IMR-90 (cell line): ENCODE data around the gene ZNF570. TPM values are rescaled to one million over a fixed set of nuclear protein-coding genes. Genes with fewer than 3 reads are reported as not detected.

Experiments used
- ATAC-seq: fragments of 200-7000 bp; cut with Tn5 transposase; 2 replicates; pipeline ENCODE4 v1.9.1; 2020; ENCODE audit warnings: low read depth, mild to moderate bottlenecking, moderate library complexity
- BruUV-seq: library from RNA; stranded (reverse); fragments of 400-500 nt; replicated peaks from 2 replicates; lab custom pipeline; 2021; lab: Mats Ljungman, UMichigan
- CTCF ChIA-PET: fragments of 300-600 bp; formaldehyde crosslinking; extraction: SDS; loops from one replicate; lab custom pipeline; 2021; ENCODE audit warnings: antibody characterized with exemption; lab: Yijun Ruan, JAX
- POLR2A ChIA-PET: fragments of 300-600 bp; sonication (Branson Sonifier 250); formaldehyde crosslinking; loops from one replicate; lab custom pipeline; 2022; ENCODE audit warnings: antibody characterized with exemption; ENCODE audit not compliant: unreplicated experiment; lab: Charles Lee
- DNase-seq: peaks from one replicate; pipeline ENCODE4 v3.0.0; 2013
- H2AFZ ChIP-seq: replicated peaks from 2 replicates; pipeline ENCODE3; 2013; ENCODE audit warnings: low read length, mild to moderate bottlenecking; ENCODE audit not compliant: poor library complexity
- H2AK5ac ChIP-seq: 2 replicates; pipeline ENCODE4 v1.6.1; 2013; ENCODE audit warnings: low read depth, low read length, inconsistent platforms
- H2AK9ac ChIP-seq: replicated peaks from 2 replicates; pipeline ENCODE3; 2013; ENCODE audit warnings: mild to moderate bottlenecking, low read depth, low read length, moderate library complexity; ENCODE audit not compliant: poor library complexity
- H2BK120ac ChIP-seq: 2 replicates; pipeline ENCODE4 v1.6.1; 2013; ENCODE audit warnings: low read depth, low read length, inconsistent platforms
- H2BK15ac ChIP-seq: 3 replicates; pipeline ENCODE4 v1.6.1; 2013; ENCODE audit warnings: low read depth, low read length, inconsistent platforms
- H2BK20ac ChIP-seq: 2 replicates; pipeline ENCODE4 v1.6.1; 2013; ENCODE audit warnings: low read depth, mild to moderate bottlenecking, inconsistent platforms, low read length, moderate library complexity
- H2BK5ac ChIP-seq: 2 replicates; pipeline ENCODE4 v1.6.1; 2013; ENCODE audit warnings: mild to moderate bottlenecking, low read depth, low read length, inconsistent platforms; ENCODE audit not compliant: poor library complexity, severe bottlenecking
- H3K14ac ChIP-seq: replicated peaks from 2 replicates; pipeline ENCODE4 v1.6.1; 2013; ENCODE audit warnings: low read depth, low read length, inconsistent platforms
- H3K18ac ChIP-seq: 2 replicates; pipeline ENCODE4 v1.6.1; 2013; ENCODE audit warnings: low read depth, low read length, control low read depth
- H3K23ac ChIP-seq: 2 replicates; pipeline ENCODE4 v1.6.1; 2013; ENCODE audit warnings: low read depth, low read length, inconsistent platforms
- H3K27ac ChIP-seq: 2 replicates; pipeline ENCODE4 v1.5.1; 2013; ENCODE audit warnings: mild to moderate bottlenecking, control low read depth, low read length; ENCODE audit not compliant: insufficient read depth
- H3K27me3 ChIP-seq: 2 replicates; pipeline ENCODE4 v1.6.1; 2013; ENCODE audit warnings: low read length; ENCODE audit not compliant: control insufficient read depth, insufficient read depth
- H3K36me3 ChIP-seq: 2 replicates; pipeline ENCODE4 v1.6.1; 2013; ENCODE audit warnings: low read length, mixed read lengths; ENCODE audit not compliant: control insufficient read depth, insufficient read depth
- H3K4ac ChIP-seq: 2 replicates; pipeline ENCODE4 v1.6.1; 2013; ENCODE audit warnings: low read depth, low read length, inconsistent platforms
- H3K4me1 ChIP-seq: 2 replicates; pipeline ENCODE4 v1.6.1; 2013; ENCODE audit warnings: low read length, mixed read lengths; ENCODE audit not compliant: control insufficient read depth, insufficient read depth
- H3K4me2 ChIP-seq: 2 replicates; pipeline ENCODE4 v1.6.1; 2013; ENCODE audit warnings: low read depth, mild to moderate bottlenecking, control low read depth, low read length, moderate library complexity
- H3K4me3 ChIP-seq: 2 replicates; pipeline ENCODE4 v1.5.1; 2013; ENCODE audit warnings: low read depth, mild to moderate bottlenecking, control low read depth, low read length, moderate library complexity; ENCODE audit not compliant: insufficient read depth
- H3K56ac ChIP-seq: 2 replicates; pipeline ENCODE4 v1.6.1; 2013; ENCODE audit warnings: low read length, inconsistent platforms; ENCODE audit not compliant: insufficient read depth; ENCODE audit errors: extremely low read depth
- H3K79me1 ChIP-seq, 2 experiments: 2 replicates each; pipeline ENCODE4 v1.6.1; 2013; ENCODE audit warnings: low read length in 2 of 2, inconsistent platforms in 1 of 2, low read depth in 1 of 2
- H3K9ac ChIP-seq: 2 replicates; pipeline ENCODE4 v1.6.1; 2013; ENCODE audit warnings: low read depth, low read length, control low read depth
- H3K9me1 ChIP-seq: 2 replicates; pipeline ENCODE4 v1.6.1; 2013; ENCODE audit warnings: low read length, inconsistent platforms; ENCODE audit not compliant: insufficient read depth
- H3K9me3 ChIP-seq: 2 replicates; pipeline ENCODE4 v1.6.1; 2013; ENCODE audit warnings: low read length; ENCODE audit not compliant: control insufficient read depth, insufficient read depth
- H4K20me1 ChIP-seq: 2 replicates; pipeline ENCODE4 v1.6.1; 2013; ENCODE audit warnings: low read length, inconsistent platforms; ENCODE audit not compliant: insufficient read depth
- H4K5ac ChIP-seq: 2 replicates; pipeline ENCODE4 v1.6.1; 2013; ENCODE audit warnings: mild to moderate bottlenecking, low read depth, low read length, control low read depth
- H4K8ac ChIP-seq, 2 experiments: 2 replicates each; pipeline ENCODE4 v1.6.1; 2013; ENCODE audit warnings: low read depth in 2 of 2, low read length in 2 of 2, control low read depth in 1 of 2, inconsistent platforms in 1 of 2
- H4K91ac ChIP-seq: 2 replicates; pipeline ENCODE4 v1.6.1; 2013; ENCODE audit warnings: low read depth, low read length, inconsistent platforms; ENCODE audit not compliant: insufficient read depth
- CEBPB ChIP-seq: IDR thresholded peaks from 2 replicates; pipeline ENCODE4 v1.6.1; 2012; ENCODE audit warnings: low read depth, low read length, improper control_type of control experiment
- MAZ ChIP-seq: IDR thresholded peaks from 2 replicates; pipeline ENCODE4 v1.6.1; 2012; ENCODE audit warnings: low read depth, mild to moderate bottlenecking, low read length, improper control_type of control experiment, moderate library complexity, borderline replicate concordance
- MXI1 ChIP-seq: IDR thresholded peaks from 2 replicates; pipeline ENCODE4 v1.6.1; 2012; ENCODE audit warnings: low read depth, mild to moderate bottlenecking, low read length, moderate library complexity, borderline replicate concordance
- NFE2L2 ChIP-seq: fragments of 150-350 bp; IDR thresholded peaks from 2 replicates; pipeline ENCODE4 v1.6.1; 2016; ENCODE audit warnings: low read depth, mild to moderate bottlenecking, low read length
- POLR2A ChIP-seq: IDR thresholded peaks from 2 replicates; pipeline ENCODE4 v1.6.1; 2012; ENCODE audit warnings: mild to moderate bottlenecking, low read depth, low read length
- WGBS, 2 experiments: methylation state at CpG; one replicate each; pipeline versions ENCODE4 v1.1.5 to v1.1.7; 2013; ENCODE audit warnings: missing lambda C conversion rate in 2 of 2; ENCODE audit not compliant: insufficient read length in 1 of 2; ENCODE audit errors: extremely low coverage in 2 of 2; 5-methylcytosine and 5-hydroxymethylcytosine counted together
- dilution Hi-C: fragments of 300-500 bp; cut with HindIII; formaldehyde crosslinking; loops from one replicate; pipeline ENCODE4 v1.14.3; 2018; ENCODE audit warnings: low sequenced_read_pairs; ENCODE audit not compliant: unreplicated experiment
- in situ Hi-C: fragments of 300-500 bp; cut with MboI; formaldehyde crosslinking; loops from 3 replicates; pipeline ENCODE4 v1.14.3; 2019; ENCODE audit warnings: low sequenced_read_pairs, inconsistent platforms, mixed read lengths
- intact Hi-C: fragments of 100-400 bp; cut with micrococcal nuclease; formaldehyde crosslinking; loops from 2 replicates; pipeline ENCODE4 v1.10.0; 2022
- polyA plus RNA-seq, 3 experiments: library from polyadenylated mRNA; depleted of rRNA; stranded (reverse); fragments of >200 nt; gene quantifications; 2 replicates each; pipeline ENCODE4 v1.2.3, GENCODE V29; 2012; ENCODE audit warnings: low replicate concordance in 1 of 3
- total RNA-seq: library from RNA; depleted of rRNA; stranded (reverse); fragments of >200 nt; gene quantifications from 2 replicates; pipeline ENCODE4 v1.2.3, GENCODE V29; 2012

Gene ZNF570
- total and polyA plus RNA-seq, 2 of the 4 experiments (the other 2 are of a cell fraction), result 1.5 to 9.3 TPM

GRCh38 chr19:37466798-37467607, 2.2 kb upstream of the ZNF570 start, which contains the start of gene ZNF569:
TSS of gene ZNF569 (minus strand) at chr19:37467444. CDS start at chr19:37444921, 22,523 bp downstream.
- Histone ChIP-seq H2AK9ac (peak within 1 kb of the TSS; percentile 85), H3K18ac (peak within 1 kb of the TSS; percentile 52), H3K56ac (0 out of 2 replicates have a peak within 1 kb of the TSS, but pooled peaks have one; percentile 35), H2AFZ (peak within 1 kb of the TSS; percentile 100), H3K4me2 (peak within 1 kb of the TSS; percentile 99), H3K27me3 (no peaks in the 10 kb centered on the region), H3K79me1 (peaks cover 0 to 25% of the 10 kb centered on the region in 2 experiments; a peak in 2 of 4 replicates), H2AK5ac (peak within 1 kb of the TSS; percentile 0; the same call in 1 of the 2 replicates), H2BK20ac (no peak within 1 kb of the TSS), H2BK5ac (peak within 1 kb of the TSS; percentile 84), H4K20me1 (no peaks in the 10 kb centered on the region), H4K5ac (peak within 1 kb of the TSS; percentile 82), H2BK120ac (0 out of 2 replicates have a peak within 1 kb of the TSS, but pooled peaks have one; percentile 39), H3K14ac (peak within 1 kb of the TSS; percentile 71), H3K9me1 (no peaks in the 10 kb centered on the region), H3K23ac (peak within 1 kb of the TSS; percentile 88), H4K8ac (peak within 1 kb of the TSS; percentile 88 to 97), H3K4me3 (peak within 1 kb of the TSS; percentile 81), H3K4ac (peak within 1 kb of the TSS; percentile 59), H2BK15ac (no peak within 1 kb of the TSS; the same call in 2 of the 3 replicates), H4K91ac (peak within 1 kb of the TSS; percentile 81), H3K4me1 (peaks cover 2% of the 10 kb centered on the region; the same call in 1 of the 2 replicates), H3K27ac (peak within 1 kb of the TSS; percentile 82), H3K9me3 (no peaks in the 10 kb centered on the region), H3K36me3 (peaks cover 5% of the 10 kb centered on the region), H3K9ac (peak within 1 kb of the TSS; percentile 88)
- POLR2A ChIA-PET, result no interaction called here
- no TSS peak for BruUV-seq
- CTCF ChIA-PET, result no interaction called here
- 0% methylated on average over 18 of the region's 62 CpGs; no CpG with 5 or more reads in 1 of the 2 experiments for WGBS, 2 experiments
- in situ Hi-C loops (no loop called here), dilution Hi-C loops (no loop called here), intact Hi-C loops (loop anchor here (5.0 to 10.0 kb wide), 4 partner anchors 135 to 495 kb away; partner anchors contain the start of gene ZFP30)
- TF ChIP-seq CEBPB (no peak), NFE2L2 (no peak), MXI1 (peak; percentile 3; the same call in 1 of the 2 replicates), MAZ (0 out of 2 replicates have a peak, but pooled peaks have one; percentile 27), POLR2A (no peak)
- DNase-seq (peak; percentile 95), ATAC-seq (peak; percentile 71)
